Keratinocyte (primary cell): ENCODE measurements around the gene GCSAM. TPM values are rescaled to one million over a fixed set of nuclear protein-coding genes. Genes with fewer than 3 reads are reported as not detected.

ENCODE experiments used
- DNase-seq: peaks from one replicate; pipeline ENCODE4 v3.0.0-alpha.2; 2011; ENCODE audit warnings: low read depth, missing footprints, low spot score
- FAIRE-seq: peaks from 2 replicates; lab custom pipeline; 2011; peaks lifted over from hg19 to GRCh38; lab: Jason Lieb, UNC
- H2AFZ ChIP-seq: 2 replicates; pipeline ENCODE4 v1.6.0; 2012; ENCODE audit warnings: low read length, control low read depth, inconsistent platforms; ENCODE audit not compliant: control insufficient read depth
- H3K27ac ChIP-seq: 2 replicates; pipeline ENCODE4 v1.5.1; 2011; ENCODE audit warnings: low read length; ENCODE audit not compliant: control insufficient read depth, insufficient read depth
- H3K27me3 ChIP-seq: 3 replicates; pipeline ENCODE4 v1.6.0; 2011; ENCODE audit warnings: low read length; ENCODE audit not compliant: control insufficient read depth, insufficient read depth; ENCODE audit errors: extremely low read depth
- H3K36me3 ChIP-seq, 2 experiments: 2 replicates in 1 of 2; 3 replicates in 1 of 2; pipeline ENCODE4 v1.5.1; 2011; ENCODE audit warnings: low read length in 2 of 2, mild to moderate bottlenecking in 1 of 2; ENCODE audit not compliant: control insufficient read depth in 2 of 2, insufficient read depth in 2 of 2; ENCODE audit errors: extremely low read depth in 1 of 2
- H3K4me1 ChIP-seq: 3 replicates; pipeline ENCODE4 v1.5.1; 2011; ENCODE audit warnings: low read length; ENCODE audit not compliant: control insufficient read depth, insufficient read depth; ENCODE audit errors: extremely low read depth
- H3K4me2 ChIP-seq: 3 replicates; pipeline ENCODE4 v1.6.0; 2011; ENCODE audit warnings: low read depth, low read length; ENCODE audit not compliant: control insufficient read depth, insufficient read depth; ENCODE audit errors: extremely low read depth
- H3K4me3 ChIP-seq, 3 experiments: fragments of 200-600 bp in 1 of 3; sonication (generic) in 1 of 3; 2 replicates in 2 of 3; 3 replicates in 1 of 3; pipeline ENCODE4 v1.5.1; 2011 to 2016; ENCODE audit warnings: low read length in 3 of 3, mild to moderate bottlenecking in 3 of 3, control low read depth in 2 of 3, inconsistent platforms in 1 of 3, low read depth in 1 of 3, mixed read lengths in 1 of 3, mixed run types in 1 of 3, moderate library complexity in 1 of 3; ENCODE audit not compliant: control insufficient read depth in 2 of 3, insufficient read depth in 2 of 3; ENCODE audit errors: extremely low read depth in 1 of 3
- H3K79me2 ChIP-seq: 2 replicates; pipeline ENCODE4 v1.6.0; 2012; ENCODE audit warnings: low read length; ENCODE audit not compliant: control insufficient read depth, insufficient read depth
- H3K9ac ChIP-seq: 3 replicates; pipeline ENCODE4 v1.6.0; 2011; ENCODE audit warnings: low read length; ENCODE audit not compliant: control insufficient read depth, insufficient read depth; ENCODE audit errors: extremely low read depth
- H3K9me1 ChIP-seq: 3 replicates; pipeline ENCODE4 v1.6.0; 2011; ENCODE audit warnings: low read length; ENCODE audit not compliant: control insufficient read depth, insufficient read depth; ENCODE audit errors: extremely low read depth
- H3K9me3 ChIP-seq: 2 replicates; pipeline ENCODE4 v1.5.1; 2012; ENCODE audit warnings: low read depth, low read length; ENCODE audit not compliant: control insufficient read depth
- H4K20me1 ChIP-seq: 3 replicates; pipeline ENCODE4 v1.6.0; 2011; ENCODE audit warnings: low read length; ENCODE audit not compliant: control insufficient read depth, insufficient read depth; ENCODE audit errors: extremely low read depth
- CTCF ChIP-seq, 3 experiments: IDR thresholded peaks in 1 of 3; conservative IDR thresholded peaks in 1 of 3; optimal IDR thresholded peaks in 1 of 3; 2 replicates in 2 of 3; 3 replicates in 1 of 3; pipeline versions ENCODE3 to v1.5.1; 2011; ENCODE audit warnings: low read length in 3 of 3, mild to moderate bottlenecking in 3 of 3, moderate library complexity in 2 of 3, control low read depth in 1 of 3, inconsistent platforms in 1 of 3; ENCODE audit not compliant: insufficient read depth in 2 of 3; ENCODE audit errors: extremely low read depth in 1 of 3
- EZH2 ChIP-seq: IDR thresholded peaks from one replicate; pipeline ENCODE4 v1.6.1; 2012; ENCODE audit warnings: inconsistent platforms, mild to moderate bottlenecking, low read length, moderate library complexity
- dilution Hi-C: fragments of 300-500 bp; cut with MboI; formaldehyde crosslinking; loops from one replicate; pipeline ENCODE4 v1.7.0; 2020; ENCODE audit warnings: low sequenced_read_pairs; ENCODE audit not compliant: extremely low pct_ligation_motif_present
- polyA plus RNA-seq, 5 experiments: library from polyadenylated mRNA; depleted of rRNA in 3 of 5; stranded (reverse) in 3 of 5; stranded (forward) in 1 of 5; unstranded in 1 of 5; fragments of >200 nt; gene quantifications; 1 replicate in 1 of 5; 2 replicates in 3 of 5; 3 replicates in 1 of 5; pipeline versions ENCODE4 v1.2.1 to v1.2.3, GENCODE V29; 2011 to 2012; ENCODE audit warnings: missing spikeins in 2 of 5, low read depth in 1 of 5, low replicate concordance in 1 of 5

GCSAM gene
- polyA plus RNA-seq, 1 donor (not counting 4 experiments of a cell fraction or from before 2014, with no cell fraction given), result 2.9 TPM

GRCh38 chr3:112097378-112097777 lies 35.7 kb downstream of the GCSAM start:
- Histone ChIP-seq H2AFZ (no peak overlapping the region), H3K9ac (no peak overlapping the region), H3K9me3 (no peaks in the 10 kb centered on the region), H3K9me1 (peaks cover 3% of the 10 kb centered on the region), H3K79me2 (peaks cover 43% of the 10 kb centered on the region), H3K36me3 (peaks cover 4 to 5% of the 10 kb centered on the region in 2 experiments), H4K20me1 (no peaks in the 10 kb centered on the region), H3K4me3 (no peak overlapping the region), H3K27ac (peak overlapping the region; percentile 33), H3K4me2 (peak overlapping the region; percentile 36), H3K4me1 (peaks cover 45% of the 10 kb centered on the region), H3K27me3 (no peaks in the 10 kb centered on the region)
- DNase-seq (peak; percentile 94), FAIRE-seq (peak; percentile 99)
- no peak for TF ChIP-seq CTCF (optimal IDR thresholded peaks at IDR 0.05 in 1 of 3, IDR thresholded peaks at IDR 0.05 in 1 of 3, conservative IDR thresholded peaks at IDR 0.05 in 1 of 3; ENCODE audit: extremely low read depth in 1 of 3, insufficient read depth in 2 of 3, low read length in 3 of 3)
- TF ChIP-seq EZH2, result no peak
- dilution Hi-C loops, result no loop called here

GRCh38 chr3:112096176-112096575 lies 36.9 kb downstream of the GCSAM start:
- Histone ChIP-seq H3K4me2 (peak overlapping the region; percentile 8), H3K4me3 (no peak overlapping the region), H2AFZ (no peak overlapping the region), H3K4me1 (peaks cover 36% of the 10 kb centered on the region), H3K9ac (no peak overlapping the region), H3K79me2 (peaks cover 50% of the 10 kb centered on the region), H3K27ac (peak overlapping the region; percentile 34), H4K20me1 (no peaks in the 10 kb centered on the region), H3K9me3 (no peaks in the 10 kb centered on the region), H3K27me3 (no peaks in the 10 kb centered on the region), H3K9me1 (no peaks in the 10 kb centered on the region), H3K36me3 (peaks cover 3 to 8% of the 10 kb centered on the region in 2 experiments)
- dilution Hi-C loops, result no loop called here
- peak; percentile 29 for FAIRE-seq
- DNase-seq, result no peak
- TF ChIP-seq CTCF (optimal IDR thresholded peaks at IDR 0.05 in 1 of 3, IDR thresholded peaks at IDR 0.05 in 1 of 3, conservative IDR thresholded peaks at IDR 0.05 in 1 of 3; ENCODE audit: extremely low read depth in 1 of 3, insufficient read depth in 2 of 3, low read length in 3 of 3), result no peak
- TF ChIP-seq EZH2, result no peak
